ENCODE results near the gene UBR4. TPM values are rescaled to one million over a fixed set of nuclear protein-coding genes. Genes with fewer than 3 reads are reported as not detected.

The UBR4 gene
- total RNA-seq, 2 experiments from 2014 or later, result 121 to 126 TPM

DNA sequence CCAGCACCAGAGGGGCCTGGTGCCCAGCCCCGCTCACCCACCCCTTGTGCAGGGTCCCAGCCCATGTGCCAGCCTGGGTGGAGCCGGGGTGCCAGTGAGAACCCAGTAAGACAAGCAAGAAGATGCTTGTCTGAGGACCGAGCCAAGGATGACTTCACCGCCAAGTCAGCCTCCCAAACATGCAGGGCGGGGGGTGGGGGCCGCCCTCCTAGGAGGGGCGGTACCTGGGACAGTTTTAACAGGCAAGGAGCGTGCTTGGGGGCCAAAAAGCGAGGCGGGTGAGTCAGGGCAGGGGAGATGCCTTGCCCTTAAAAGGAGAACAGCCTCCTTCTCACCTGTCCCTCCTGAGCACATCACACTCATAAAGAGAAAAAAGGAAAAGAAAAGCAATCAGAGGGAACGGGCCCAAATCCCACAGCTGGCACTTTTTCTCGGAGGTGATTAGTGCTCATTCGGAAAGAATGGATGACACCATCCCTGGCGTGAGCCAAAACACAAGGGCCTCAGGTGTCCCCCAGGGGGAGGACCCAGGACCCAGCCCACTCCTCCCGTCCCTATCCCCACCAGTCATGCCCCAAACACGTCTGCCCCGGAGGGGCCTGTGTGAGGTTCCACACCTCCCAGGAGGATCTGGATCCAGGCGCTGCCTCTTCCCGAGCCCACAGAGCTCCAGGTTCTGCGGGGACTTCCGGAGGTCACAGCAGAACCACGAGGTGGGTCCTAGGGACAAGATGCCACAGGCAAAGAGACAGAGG lies 176.0 kb downstream of the UBR4 start:
- H3K9me3 ChIP-seq (ENCODE audit: low read length), result no peaks in the 10 kb centered on the region
- no peaks in the 10 kb centered on the region for H3K36me3 ChIP-seq (ENCODE audit: insufficient read depth, low read length)
- H3K9me2 ChIP-seq (ENCODE audit: insufficient read depth, low read length), result no peaks in the 10 kb centered on the region
- H2AFZ ChIP-seq (ENCODE audit: low read length), result no peak overlapping the region
- BruUV-seq (replicated peaks), result no TSS peak
- ChIA-PET CTCF (ENCODE audit: unreplicated experiment) (no interaction called here), POLR2A (no interaction called here)
- no peak overlapping the region for H3K27ac ChIP-seq (ENCODE audit: low read depth, low read length, poor library complexity, severe bottlenecking)
- no peak for DNase-seq (ENCODE audit: low spot score)
- H3K4me1 ChIP-seq (ENCODE audit: insufficient read depth, low read length, poor library complexity, severe bottlenecking), result no peaks in the 10 kb centered on the region
- H4K20me1 ChIP-seq (ENCODE audit: insufficient read depth, low read length), result no peaks in the 10 kb centered on the region
- TF ChIP-seq, protein P1, sequence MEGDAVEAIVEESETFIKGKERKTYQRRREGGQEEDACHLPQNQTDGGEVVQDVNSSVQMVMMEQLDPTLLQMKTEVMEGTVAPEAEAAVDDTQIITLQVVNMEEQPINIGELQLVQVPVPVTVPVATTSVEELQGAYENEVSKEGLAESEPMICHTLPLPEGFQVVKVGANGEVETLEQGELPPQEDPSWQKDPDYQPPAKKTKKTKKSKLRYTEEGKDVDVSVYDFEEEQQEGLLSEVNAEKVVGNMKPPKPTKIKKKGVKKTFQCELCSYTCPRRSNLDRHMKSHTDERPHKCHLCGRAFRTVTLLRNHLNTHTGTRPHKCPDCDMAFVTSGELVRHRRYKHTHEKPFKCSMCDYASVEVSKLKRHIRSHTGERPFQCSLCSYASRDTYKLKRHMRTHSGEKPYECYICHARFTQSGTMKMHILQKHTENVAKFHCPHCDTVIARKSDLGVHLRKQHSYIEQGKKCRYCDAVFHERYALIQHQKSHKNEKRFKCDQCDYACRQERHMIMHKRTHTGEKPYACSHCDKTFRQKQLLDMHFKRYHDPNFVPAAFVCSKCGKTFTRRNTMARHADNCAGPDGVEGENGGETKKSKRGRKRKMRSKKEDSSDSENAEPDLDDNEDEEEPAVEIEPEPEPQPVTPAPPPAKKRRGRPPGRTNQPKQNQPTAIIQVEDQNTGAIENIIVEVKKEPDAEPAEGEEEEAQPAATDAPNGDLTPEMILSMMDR (conservative IDR thresholded peaks at IDR 0.05; ENCODE audit: low read length), result no peak
- no peak for TF ChIP-seq EZH2phosphoT487 (IDR thresholded peaks at IDR 0.05; ENCODE audit: borderline replicate concordance, low read depth, low read length)
- H3K79me2 ChIP-seq (ENCODE audit: insufficient read depth, low read depth, low read length), result no peaks in the 10 kb centered on the region
- intact Hi-C loops (cut with micrococcal nuclease; ENCODE audit: unreplicated experiment), result no loop called here
- no peak overlapping the region for H3K4me2 ChIP-seq (ENCODE audit: low read length)
- no peak overlapping the region for H3K4me3 ChIP-seq (ENCODE audit: low read depth, low read length, poor library complexity, severe bottlenecking)

DNA sequence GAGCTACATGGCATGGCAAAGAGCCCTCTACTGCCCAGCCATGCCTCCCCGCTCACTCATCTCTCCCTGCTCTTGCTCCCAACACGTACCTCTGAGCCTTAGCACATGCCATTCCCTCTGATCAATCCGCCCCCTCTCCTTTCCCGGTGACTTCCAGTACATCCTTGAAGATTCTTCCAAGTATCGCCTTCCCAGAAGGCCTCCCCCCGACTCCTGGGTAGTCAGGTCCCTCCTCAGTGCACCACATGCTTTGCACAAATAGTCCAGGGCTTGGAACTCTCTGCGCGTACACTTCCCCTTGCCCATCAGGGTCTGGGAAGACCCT lies 176.6 kb downstream of the UBR4 start:
- no peak overlapping the region for H3K4me3 ChIP-seq (ENCODE audit: low read depth, low read length, poor library complexity, severe bottlenecking)
- DNase-seq (ENCODE audit: low spot score), result no peak
- no peaks in the 10 kb centered on the region for H3K9me3 ChIP-seq (ENCODE audit: low read length)
- H3K4me1 ChIP-seq (ENCODE audit: insufficient read depth, low read length, poor library complexity, severe bottlenecking), result no peaks in the 10 kb centered on the region
- H3K36me3 ChIP-seq (ENCODE audit: insufficient read depth, low read length), result no peaks in the 10 kb centered on the region
- TF ChIP-seq, protein P1 (conservative IDR thresholded peaks at IDR 0.05; ENCODE audit: low read length), result no peak
- no peak for TF ChIP-seq EZH2phosphoT487 (IDR thresholded peaks at IDR 0.05; ENCODE audit: borderline replicate concordance, low read depth, low read length)
- intact Hi-C loops (cut with micrococcal nuclease; ENCODE audit: unreplicated experiment), result no loop called here
- ChIA-PET POLR2A (no interaction called here), CTCF (ENCODE audit: unreplicated experiment) (no interaction called here)
- no peak overlapping the region for H3K27ac ChIP-seq (ENCODE audit: low read depth, low read length, poor library complexity, severe bottlenecking)
- no peaks in the 10 kb centered on the region for H3K79me2 ChIP-seq (ENCODE audit: insufficient read depth, low read depth, low read length)
- no peaks in the 10 kb centered on the region for H4K20me1 ChIP-seq (ENCODE audit: insufficient read depth, low read length)
- H3K9me2 ChIP-seq (ENCODE audit: insufficient read depth, low read length), result no peaks in the 10 kb centered on the region
- no TSS peak for BruUV-seq (replicated peaks)
- no peak overlapping the region for H3K4me2 ChIP-seq (ENCODE audit: low read length)
- H2AFZ ChIP-seq (ENCODE audit: low read length), result no peak overlapping the region

DNA sequence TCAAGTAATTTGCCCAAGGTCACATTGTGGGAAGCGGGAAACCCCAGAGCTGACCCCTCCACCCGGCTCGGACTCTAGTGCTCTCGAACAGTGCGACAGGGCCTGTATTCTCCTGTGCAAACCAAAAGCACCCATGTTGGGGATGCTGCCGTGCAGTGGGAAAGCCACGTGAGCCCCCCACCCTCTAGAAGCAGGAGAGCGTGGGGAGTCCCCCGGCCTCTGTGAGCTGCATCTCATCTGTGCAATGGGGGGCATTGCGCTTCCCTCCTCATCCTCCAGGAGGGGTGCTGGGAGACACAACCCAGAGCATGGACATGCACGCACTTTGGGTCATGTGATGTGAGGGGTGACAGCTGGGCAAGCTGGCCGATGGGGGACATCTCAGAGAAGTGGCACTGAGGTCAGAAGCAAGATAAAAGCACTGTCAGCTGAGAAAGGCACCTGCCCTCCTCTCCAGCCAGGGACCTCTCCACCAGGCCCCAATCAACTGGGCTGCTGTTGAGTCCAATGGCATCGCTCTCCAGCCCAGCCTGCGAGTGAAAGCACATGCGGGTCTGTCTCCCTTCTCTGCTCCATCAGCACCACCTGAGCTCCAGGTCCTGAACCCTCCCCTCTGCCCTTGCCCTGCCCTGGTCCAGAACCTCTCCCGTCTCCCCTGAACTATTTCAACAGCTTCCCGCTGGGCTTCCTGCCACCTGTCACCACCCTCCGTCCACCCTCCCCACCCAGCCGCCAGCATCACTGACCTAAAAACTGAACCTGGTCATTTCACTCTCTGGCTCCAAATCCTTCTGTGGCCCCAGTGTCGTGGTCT lies 177.2 kb downstream of the UBR4 start:
- no peak overlapping the region for H3K4me2 ChIP-seq (ENCODE audit: low read length)
- H3K4me3 ChIP-seq (ENCODE audit: low read depth, low read length, poor library complexity, severe bottlenecking), result no peak overlapping the region
- ChIA-PET CTCF (ENCODE audit: unreplicated experiment) (no interaction called here), POLR2A (no interaction called here)
- H3K9me2 ChIP-seq (ENCODE audit: insufficient read depth, low read length), result no peaks in the 10 kb centered on the region
- no peak overlapping the region for H2AFZ ChIP-seq (ENCODE audit: low read length)
- H3K4me1 ChIP-seq (ENCODE audit: insufficient read depth, low read length, poor library complexity, severe bottlenecking), result no peaks in the 10 kb centered on the region
- DNase-seq (ENCODE audit: low spot score), result no peak
- H4K20me1 ChIP-seq (ENCODE audit: insufficient read depth, low read length), result no peaks in the 10 kb centered on the region
- no peaks in the 10 kb centered on the region for H3K79me2 ChIP-seq (ENCODE audit: insufficient read depth, low read depth, low read length)
- H3K9me3 ChIP-seq (ENCODE audit: low read length), result no peaks in the 10 kb centered on the region
- no peak overlapping the region for H3K27ac ChIP-seq (ENCODE audit: low read depth, low read length, poor library complexity, severe bottlenecking)
- no TSS peak for BruUV-seq (replicated peaks)
- H3K36me3 ChIP-seq (ENCODE audit: insufficient read depth, low read length), result no peaks in the 10 kb centered on the region
- TF ChIP-seq, protein P1 (conservative IDR thresholded peaks at IDR 0.05; ENCODE audit: low read length), result no peak
- TF ChIP-seq EZH2phosphoT487 (IDR thresholded peaks at IDR 0.05; ENCODE audit: borderline replicate concordance, low read depth, low read length), result no peak
- intact Hi-C loops (cut with micrococcal nuclease; ENCODE audit: unreplicated experiment), result no loop called here

Data from OCI-LY7 (cell line).